B cell (primary cell): ENCODE results near the gene BCAN. TPM values are rescaled to one million over a fixed set of nuclear protein-coding genes. Genes with fewer than 3 reads are reported as not detected.

Source experiments
- ATAC-seq: fragments of 200-7000 bp; cut with Tn5 transposase; one replicate; pipeline ENCODE4 v1.10.0; 2021; ENCODE audit warnings: low read depth, mild to moderate bottlenecking, moderate number of reproducible peaks, moderate library complexity
- CTCF ChIA-PET: fragments of 350-600 bp; sonication (Branson Sonifier 250); formaldehyde crosslinking; loops from one replicate; lab custom pipeline; 2021; ENCODE audit warnings: antibody characterized with exemption, inconsistent platforms; lab: Charles Lee
- POLR2A ChIA-PET: fragments of 350-600 bp; sonication (Branson Sonifier 250); formaldehyde crosslinking; loops from one replicate; lab custom pipeline; 2021; ENCODE audit warnings: antibody characterized with exemption; lab: Charles Lee
- DNase-seq: peaks from one replicate; pipeline ENCODE4 v3.0.0; 2013
- H2AFZ ChIP-seq: 2 replicates; pipeline ENCODE4 v1.6.1; 2012; ENCODE audit warnings: mild to moderate bottlenecking, low read depth, low read length; ENCODE audit not compliant: insufficient read depth, poor library complexity, severe bottlenecking
- H3K27ac ChIP-seq, 2 donors: 1 replicate in 1 of 2; 2 replicates in 1 of 2; pipeline ENCODE4 v1.5.1; 2012 to 2013; ENCODE audit warnings: low read length in 2 of 2, mild to moderate bottlenecking in 2 of 2, moderate library complexity in 1 of 2
- H3K27me3 ChIP-seq, 4 experiments: fragments of 200-600 bp in 1 of 4; sonication (generic) in 1 of 4; replicated peaks in 1 of 4; 1 replicate in 2 of 4; 2 replicates in 2 of 4; pipeline versions ENCODE4 v1.6.1 to v1.7.0; 2013 to 2016; ENCODE audit warnings: low read length in 3 of 4, mild to moderate bottlenecking in 2 of 4, mixed read lengths in 1 of 4, moderate library complexity in 1 of 4; ENCODE audit not compliant: insufficient read depth in 4 of 4, control insufficient read depth in 3 of 4; ENCODE audit errors: control extremely low read depth in 1 of 4
- H3K36me3 ChIP-seq, 2 experiments: replicated peaks in 1 of 2; 1 replicate in 1 of 2; 2 replicates in 1 of 2; pipeline versions ENCODE4 v1.6.1 to v1.7.1; 2013; ENCODE audit warnings: low read length in 1 of 2; ENCODE audit not compliant: insufficient read depth in 2 of 2, control insufficient read depth in 1 of 2; ENCODE audit errors: control extremely low read depth in 1 of 2, extremely low read depth in 1 of 2
- H3K4me1 ChIP-seq, 2 donors: fragments of 200-600 bp in 1 of 2; sonication (generic) in 1 of 2; 1 replicate in 1 of 2; 2 replicates in 1 of 2; pipeline versions ENCODE4 v1.5.1 to v1.6.1; 2013 to 2017; ENCODE audit warnings: low read length in 2 of 2; ENCODE audit not compliant: control insufficient read depth in 2 of 2, insufficient read depth in 2 of 2
- H3K4me2 ChIP-seq: replicated peaks from 2 replicates; pipeline ENCODE3; 2012; ENCODE audit warnings: mild to moderate bottlenecking, low read depth, low read length; ENCODE audit not compliant: poor library complexity, severe bottlenecking
- H3K4me3 ChIP-seq, 5 experiments: fragments of 200-600 bp in 1 of 5; sonication (generic) in 1 of 5; 1 replicate in 3 of 5; 2 replicates in 2 of 5; pipeline versions ENCODE4 v1.5.1 to v1.7.0; 2011 to 2016; ENCODE audit warnings: low read length in 4 of 5, mild to moderate bottlenecking in 4 of 5, low read depth in 2 of 5, control low read depth in 1 of 5, moderate library complexity in 1 of 5; ENCODE audit not compliant: insufficient read depth in 1 of 5; ENCODE audit errors: control extremely low read depth in 1 of 5, extremely low read depth in 1 of 5
- H3K79me2 ChIP-seq: fragments of 200-600 bp; sonication (generic); one replicate; pipeline ENCODE4 v1.6.0; 2016; ENCODE audit warnings: low read length; ENCODE audit not compliant: control insufficient read depth, insufficient read depth
- H3K9ac ChIP-seq: fragments of 200-600 bp; sonication (generic); 2 replicates; pipeline ENCODE4 v1.6.1; 2017; ENCODE audit warnings: mild to moderate bottlenecking, low read length, moderate library complexity
- H3K9me3 ChIP-seq, 3 donors: one replicate each; pipeline versions ENCODE4 v1.6.1 to v1.7.1; 2013; ENCODE audit warnings: low read length in 2 of 3; ENCODE audit not compliant: control insufficient read depth in 2 of 3, insufficient read depth in 1 of 3; ENCODE audit errors: control extremely low read depth in 1 of 3
- H4K20me1 ChIP-seq: 2 replicates; pipeline ENCODE4 v1.6.0; 2012; ENCODE audit warnings: mild to moderate bottlenecking, low read length; ENCODE audit not compliant: insufficient read depth, control insufficient read depth, poor library complexity, severe bottlenecking
- H3K27ac Mint-ChIP-seq: one replicate; pipeline ENCODE4 v1.8.0; 2021; ENCODE audit warnings: mixed read lengths
- H3K27me3 Mint-ChIP-seq: one replicate; pipeline ENCODE4 v1.8.0; 2021; ENCODE audit warnings: mixed read lengths
- H3K4me1 Mint-ChIP-seq: one replicate; pipeline ENCODE4 v1.8.0; 2021; ENCODE audit warnings: mixed read lengths
- H3K4me3 Mint-ChIP-seq: one replicate; pipeline ENCODE4 v1.8.0; 2021; ENCODE audit warnings: mixed read lengths
- H3K9me3 Mint-ChIP-seq: one replicate; pipeline ENCODE4 v1.8.0; 2022; ENCODE audit warnings: mixed read lengths; ENCODE audit not compliant: insufficient read depth
- EZH2 ChIP-seq: IDR thresholded peaks from 2 replicates; pipeline ENCODE4 v1.6.1; 2012; ENCODE audit warnings: borderline replicate concordance, low read depth, mild to moderate bottlenecking, moderate library complexity, low read length; ENCODE audit not compliant: insufficient read depth, poor library complexity, severe bottlenecking
- WGBS: methylation state at CpG from one replicate; pipeline ENCODE4 v1.1.5; 2013; ENCODE audit warnings: missing lambda C conversion rate; ENCODE audit not compliant: insufficient coverage; 5-methylcytosine and 5-hydroxymethylcytosine counted together
- intact Hi-C: fragments of 100-400 bp; cut with micrococcal nuclease; formaldehyde crosslinking; loops from one replicate; pipeline ENCODE4 v1.10.0; 2022
- polyA plus RNA-seq: library from polyadenylated mRNA; depleted of rRNA; stranded (reverse); fragments of >200 nt; gene quantifications from 2 replicates; pipeline ENCODE4 v1.2.3, GENCODE V29; 2012
- total RNA-seq, 2 donors: library from RNA; stranded (reverse); fragments of 120-200 nt in 1 of 2; gene quantifications; 1 replicate in 1 of 2; 2 replicates in 1 of 2; pipeline versions ENCODE4 v1.2.3 to v1.2.4, GENCODE V29; 2013 to 2022
- TF ChIP-seq, protein P1 (sequence below): fragments of 200-600 bp; IDR thresholded peaks from one replicate; pipeline ENCODE4 v1.8.0; 2022; ENCODE audit warnings: antibody characterized with exemption, mild to moderate bottlenecking

The BCAN gene
- total and polyA plus RNA-seq, 2 donors (not counting 1 experiment from before 2014, with no cell fraction given), result not detected

DNA sequence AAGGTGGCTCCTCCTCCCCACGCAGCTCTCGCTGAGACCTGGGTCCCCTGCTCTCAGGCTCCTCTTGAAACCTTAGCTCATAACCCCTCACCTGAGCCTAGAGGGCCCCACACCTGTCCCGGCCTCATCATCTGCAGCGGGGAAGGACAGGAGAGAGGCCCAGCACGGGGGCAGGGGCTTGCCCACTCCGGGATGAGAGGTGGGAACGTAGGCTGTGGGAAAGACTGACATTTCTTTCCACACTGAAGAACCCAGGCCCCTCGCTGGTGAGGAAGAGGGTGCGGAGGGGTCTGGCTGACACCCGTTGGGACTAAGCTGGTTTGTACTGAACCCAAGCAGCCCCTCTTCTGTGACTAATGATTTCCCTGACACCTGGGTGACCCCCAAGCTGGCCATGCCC is 49.3 kb downstream of the BCAN start:
- Histone ChIP-seq H2AFZ (no peak overlapping the region), H3K4me2 (no peak overlapping the region), H4K20me1 (no peaks in the 10 kb centered on the region), H3K36me3 (no peaks in the 10 kb centered on the region), H3K4me3 (no peak overlapping the region), H3K79me2 (no peaks in the 10 kb centered on the region), H3K27ac (no peak overlapping the region), H3K27me3 (peaks cover 0 to 62% (median 32%) of the 10 kb centered on the region in 4 experiments), H3K9ac (no peak overlapping the region), H3K4me1 (peaks cover 11 to 21% of the 10 kb centered on the region in 2 donors), H3K9me3 (peaks cover 0 to 3% (median 0%) of the 10 kb centered on the region in 3 donors)
- DNase-seq, result no peak
- Mint-ChIP-seq H3K27ac (no peak overlapping the region), H3K27me3 (peaks cover 43% of the 10 kb centered on the region), H3K4me3 (no peak overlapping the region), H3K4me1 (peaks cover 16% of the 10 kb centered on the region), H3K9me3 (no peaks in the 10 kb centered on the region)
- CTCF ChIA-PET, result interaction anchor here (0.6 to 7.0 kb wide), 11 partner anchors 8 to 465 kb away, joined by 3 to 245 read pairs (median 16); partner anchors contain the start of genes CRABP2, ISG20L2, METTL25B and NES
- TF ChIP-seq EZH2, result no peak
- WGBS, result 54% methylated on average over 6 of the region's 10 CpGs
- POLR2A ChIA-PET, result no interaction called here
- intact Hi-C loops, result no loop called here
- ATAC-seq, result no peak

DNA sequence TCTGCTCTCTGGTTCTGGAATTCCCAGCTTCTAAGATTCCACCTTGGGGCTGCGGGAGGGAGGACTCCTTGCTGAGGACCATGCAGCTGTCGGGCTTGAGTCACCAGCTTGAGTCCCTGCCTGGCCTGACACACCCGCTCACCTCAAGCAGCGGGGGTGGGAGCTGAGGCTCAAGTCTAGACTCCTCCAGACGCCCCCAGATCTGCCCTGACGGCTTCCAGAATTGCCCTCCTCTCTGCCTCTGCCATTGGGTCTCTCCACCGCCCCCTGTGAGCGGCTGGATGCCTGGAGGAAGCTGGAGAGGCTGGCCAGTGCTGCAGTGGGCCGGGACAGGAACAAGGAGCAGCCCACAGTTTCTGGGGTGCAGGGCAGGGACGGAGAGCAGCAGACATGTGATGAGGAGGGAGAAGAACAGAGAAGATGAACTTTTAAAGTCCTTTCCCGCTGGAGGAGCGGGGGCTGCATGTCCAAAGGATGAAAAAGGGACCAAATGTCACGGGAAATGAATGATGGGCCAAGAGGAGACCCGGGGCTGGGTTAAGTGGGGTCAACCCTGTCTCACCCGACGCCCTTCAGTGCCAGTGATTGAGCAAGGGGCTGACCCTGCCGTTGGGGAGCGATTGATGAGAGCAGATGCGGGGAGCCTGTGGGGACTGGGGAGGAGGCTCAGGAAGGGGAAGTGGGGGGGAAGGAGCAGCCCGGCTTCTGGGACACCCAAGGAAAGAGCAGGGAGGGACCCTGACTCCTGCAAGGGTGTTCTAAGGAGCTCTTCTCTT is 49.9 kb downstream of the BCAN start:
- Mint-ChIP-seq H3K4me1 (peaks cover 16% of the 10 kb centered on the region), H3K9me3 (no peaks in the 10 kb centered on the region), H3K27ac (no peak overlapping the region), H3K27me3 (peaks cover 48% of the 10 kb centered on the region), H3K4me3 (no peak overlapping the region)
- H3K27me3 ChIP-seq, result peaks cover 0 to 64% (median 32%) of the 10 kb centered on the region in 4 experiments
- no peak overlapping the region for H3K27ac ChIP-seq
- ATAC-seq (no peak), DNase-seq (no peak)
- peaks cover 0 to 3% (median 0%) of the 10 kb centered on the region in 3 donors for H3K9me3 ChIP-seq
- TF ChIP-seq, protein P1, sequence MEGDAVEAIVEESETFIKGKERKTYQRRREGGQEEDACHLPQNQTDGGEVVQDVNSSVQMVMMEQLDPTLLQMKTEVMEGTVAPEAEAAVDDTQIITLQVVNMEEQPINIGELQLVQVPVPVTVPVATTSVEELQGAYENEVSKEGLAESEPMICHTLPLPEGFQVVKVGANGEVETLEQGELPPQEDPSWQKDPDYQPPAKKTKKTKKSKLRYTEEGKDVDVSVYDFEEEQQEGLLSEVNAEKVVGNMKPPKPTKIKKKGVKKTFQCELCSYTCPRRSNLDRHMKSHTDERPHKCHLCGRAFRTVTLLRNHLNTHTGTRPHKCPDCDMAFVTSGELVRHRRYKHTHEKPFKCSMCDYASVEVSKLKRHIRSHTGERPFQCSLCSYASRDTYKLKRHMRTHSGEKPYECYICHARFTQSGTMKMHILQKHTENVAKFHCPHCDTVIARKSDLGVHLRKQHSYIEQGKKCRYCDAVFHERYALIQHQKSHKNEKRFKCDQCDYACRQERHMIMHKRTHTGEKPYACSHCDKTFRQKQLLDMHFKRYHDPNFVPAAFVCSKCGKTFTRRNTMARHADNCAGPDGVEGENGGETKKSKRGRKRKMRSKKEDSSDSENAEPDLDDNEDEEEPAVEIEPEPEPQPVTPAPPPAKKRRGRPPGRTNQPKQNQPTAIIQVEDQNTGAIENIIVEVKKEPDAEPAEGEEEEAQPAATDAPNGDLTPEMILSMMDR, result no peak
- no peak for TF ChIP-seq EZH2
- intact Hi-C loops, result no loop called here
- H3K4me2 ChIP-seq, result no peak overlapping the region
- H4K20me1 ChIP-seq, result no peaks in the 10 kb centered on the region
- peaks cover 11 to 21% of the 10 kb centered on the region in 2 donors for H3K4me1 ChIP-seq
- no peak overlapping the region for H3K9ac ChIP-seq
- no peaks in the 10 kb centered on the region for H3K36me3 ChIP-seq
- WGBS, result 18% methylated on average over 19 of the region's 20 CpGs
- ChIA-PET POLR2A (no interaction called here), CTCF (interaction anchor here (0.6 to 7.0 kb wide), 9 partner anchors 9 to 464 kb away, joined by 3 to 245 read pairs (median 53); partner anchors contain the start of genes CRABP2, ISG20L2, METTL25B and NES)
- no peak overlapping the region for H3K4me3 ChIP-seq
- H2AFZ ChIP-seq, result no peak overlapping the region
- H3K79me2 ChIP-seq, result no peaks in the 10 kb centered on the region
